Measurements from ENCODE around the gene MGMT.

MGMT gene

GRCh38 chr10:129706081-129706480, 239.0 kb downstream of the MGMT start:
- DNase-seq (ENCODE audit: low read depth): no peak
- TF ChIP-seq CTCF (IDR thresholded peaks at IDR 0.05; ENCODE audit: control insufficient read depth, extremely low read depth, insufficient read depth): no peak
- H3K4me3 ChIP-seq (ENCODE audit: low read depth, low read length): no peak overlapping the region

- H3K4me3 ChIP-seq (ENCODE audit: low read depth, low read length): no peak overlapping the region
- TF ChIP-seq CTCF (IDR thresholded peaks at IDR 0.05; ENCODE audit: control insufficient read depth, extremely low read depth, insufficient read depth): no peak
- DNase-seq (ENCODE audit: low read depth): no peak
Measured at GRCh38 chr10:129706523-129706922, 239.5 kb downstream of the MGMT start.

GRCh38 chr10:129707406-129708388, 240.7 kb downstream of the MGMT start:
- DNase-seq (ENCODE audit: low read depth): peak; percentile 76
- TF ChIP-seq CTCF (IDR thresholded peaks at IDR 0.05; ENCODE audit: control insufficient read depth, extremely low read depth, insufficient read depth): no peak
- no peak overlapping the region for H3K4me3 ChIP-seq (ENCODE audit: low read depth, low read length)

GRCh38 chr10:129709101-129709500, 242.1 kb downstream of the MGMT start:
- no peak for TF ChIP-seq CTCF (IDR thresholded peaks at IDR 0.05; ENCODE audit: control insufficient read depth, extremely low read depth, insufficient read depth)
- H3K4me3 ChIP-seq (ENCODE audit: low read depth, low read length): no peak overlapping the region
- DNase-seq (ENCODE audit: low read depth): no peak

GRCh38 chr10:129709627-129710509, 242.8 kb downstream of the MGMT start:
- no peak for DNase-seq (ENCODE audit: low read depth)
- H3K4me3 ChIP-seq (ENCODE audit: low read depth, low read length): no peak overlapping the region
- no peak for TF ChIP-seq CTCF (IDR thresholded peaks at IDR 0.05; ENCODE audit: control insufficient read depth, extremely low read depth, insufficient read depth)

GRCh38 chr10:129710510-129710847, 243.4 kb downstream of the MGMT start:
- DNase-seq (ENCODE audit: low read depth): no peak
- no peak overlapping the region for H3K4me3 ChIP-seq (ENCODE audit: low read depth, low read length)
- no peak for TF ChIP-seq CTCF (IDR thresholded peaks at IDR 0.05; ENCODE audit: control insufficient read depth, extremely low read depth, insufficient read depth)
